Measurements from ENCODE around the gene RFC5.
A peak's percentile ranks its signal among the peaks of the same experiment; 100 is the strongest.
"Not testable (repeated sequence)": the region's sequence is repeated elsewhere in the genome, so short reads cannot be mapped to it uniquely, and the experiment has no call there.

RFC5 gene

DNA sequence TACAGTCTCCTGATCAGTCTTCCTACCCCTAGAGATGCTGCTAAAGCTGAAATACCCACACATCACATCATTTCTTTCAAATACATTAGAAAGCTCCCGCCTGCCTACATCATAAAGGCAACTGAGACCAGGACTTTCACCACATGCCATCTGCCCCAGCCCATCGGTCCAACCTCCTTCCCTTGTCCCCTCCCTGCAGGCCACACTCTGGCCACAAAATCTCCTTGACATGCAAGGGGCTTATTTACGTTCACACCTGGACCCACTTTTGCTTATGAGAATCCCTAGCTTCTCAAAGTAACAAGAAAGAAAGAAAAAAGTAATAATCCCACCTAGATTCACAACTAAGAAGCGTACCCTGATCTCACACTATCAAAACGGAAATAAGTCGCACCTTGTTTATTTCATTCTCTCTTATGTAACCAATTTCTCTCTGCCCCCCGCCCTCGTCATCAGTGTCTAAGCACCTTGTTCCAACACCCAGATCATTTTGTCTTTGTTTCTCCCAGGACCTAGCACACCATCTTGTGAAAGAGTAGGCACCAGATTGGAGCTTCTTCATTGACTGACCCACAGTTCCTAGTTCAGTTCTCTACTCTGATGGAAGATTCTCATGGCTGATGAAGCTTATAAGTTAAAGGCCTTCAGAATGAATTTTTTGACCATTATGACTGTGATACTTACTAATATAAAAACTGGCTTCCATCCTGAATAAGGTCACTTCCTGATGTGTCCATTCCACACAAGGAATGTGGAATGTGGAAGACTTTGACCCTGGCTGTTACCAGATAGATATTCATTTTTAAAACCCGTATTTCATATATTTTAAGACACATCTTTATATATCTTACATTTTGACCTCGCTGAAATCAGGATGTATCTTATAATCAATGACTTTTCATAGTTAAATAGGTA, 36.8 kb downstream of the RFC5 start:
- DNase-seq = no peak

DNA sequence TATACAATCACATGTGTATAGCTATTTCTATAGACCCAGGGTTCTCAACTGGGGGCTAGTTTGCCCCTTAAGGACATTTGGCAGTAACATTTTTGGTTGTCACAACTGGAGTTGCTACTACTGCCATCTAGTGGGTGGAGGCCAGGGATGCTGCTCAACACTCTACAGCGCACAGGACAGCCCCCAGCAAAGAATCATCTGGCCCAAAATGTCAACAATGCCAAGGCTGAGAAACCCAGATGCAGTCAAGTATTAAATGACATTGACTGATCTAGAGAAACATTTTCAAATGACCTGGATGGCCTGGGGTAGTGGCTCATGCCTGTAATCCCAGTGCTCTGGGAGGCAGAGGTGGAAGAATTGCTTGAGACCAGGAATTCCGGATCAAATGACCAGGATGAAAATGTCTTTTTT, 38.6 kb downstream of the RFC5 start:
- peak; percentile 89 for DNase-seq

DNA sequence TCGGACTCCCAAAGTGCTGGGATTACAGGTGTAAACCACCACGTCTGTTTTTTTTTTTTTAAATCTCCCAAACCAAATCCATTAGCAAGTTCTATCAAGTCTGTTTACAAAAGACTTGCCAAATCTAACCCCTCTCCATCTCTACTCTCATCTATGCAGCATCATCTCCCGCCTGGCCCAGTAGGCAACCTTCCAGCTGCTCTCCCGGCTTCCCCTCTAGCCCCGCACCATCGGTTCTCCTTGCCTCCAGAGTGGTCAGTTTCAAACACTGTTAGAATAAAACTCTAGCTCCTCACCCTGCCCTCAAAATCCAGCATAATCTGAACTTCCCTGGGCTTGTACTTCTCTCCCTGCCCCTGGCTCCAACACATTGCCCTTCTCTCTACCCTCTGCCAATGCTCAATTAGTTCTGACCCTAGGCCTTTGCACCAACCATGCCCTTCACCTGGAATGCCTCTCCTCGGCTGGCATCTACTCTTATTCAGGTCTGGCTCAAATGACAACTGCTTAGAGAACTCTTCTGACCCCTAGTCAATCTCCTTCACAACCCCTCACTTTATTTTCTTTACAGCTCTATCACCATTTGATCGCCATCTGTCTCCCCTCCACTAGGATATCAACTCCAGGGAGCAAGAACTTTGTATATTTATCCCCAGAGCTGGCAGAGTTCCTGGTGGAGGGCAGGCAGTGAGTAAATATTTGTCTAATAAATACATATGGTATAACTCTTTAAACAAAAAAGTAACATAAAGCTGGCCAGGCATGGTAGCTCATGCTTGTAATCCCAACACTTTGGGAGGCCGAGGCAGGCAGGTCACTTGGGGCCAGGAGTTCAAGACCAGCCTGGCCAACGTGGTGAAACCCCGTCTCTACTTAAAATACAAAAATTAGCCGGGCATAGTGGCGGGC, 39.6 kb downstream of the RFC5 start:
- DNase-seq = no peak

DNA sequence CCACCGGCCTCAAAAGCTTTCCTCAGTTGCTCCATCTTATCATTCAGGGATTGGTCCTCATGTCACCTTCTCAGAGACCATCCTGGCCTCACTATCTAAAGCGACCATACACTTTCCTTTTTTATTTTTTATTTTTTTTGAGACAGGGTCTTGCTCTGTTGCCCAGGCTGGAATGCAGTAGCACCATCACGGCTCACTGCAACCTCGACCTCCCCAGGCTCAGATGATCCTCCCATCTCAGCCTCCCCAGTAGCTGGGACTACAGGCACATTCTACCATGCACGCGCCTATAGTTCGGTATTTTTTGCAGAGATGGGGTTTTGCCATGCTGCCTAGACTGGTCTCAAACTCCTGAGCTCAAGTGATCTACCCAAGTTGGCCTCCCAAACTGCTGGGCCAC, 41.7 kb downstream of the RFC5 start:
- DNase-seq = no peak

DNA sequence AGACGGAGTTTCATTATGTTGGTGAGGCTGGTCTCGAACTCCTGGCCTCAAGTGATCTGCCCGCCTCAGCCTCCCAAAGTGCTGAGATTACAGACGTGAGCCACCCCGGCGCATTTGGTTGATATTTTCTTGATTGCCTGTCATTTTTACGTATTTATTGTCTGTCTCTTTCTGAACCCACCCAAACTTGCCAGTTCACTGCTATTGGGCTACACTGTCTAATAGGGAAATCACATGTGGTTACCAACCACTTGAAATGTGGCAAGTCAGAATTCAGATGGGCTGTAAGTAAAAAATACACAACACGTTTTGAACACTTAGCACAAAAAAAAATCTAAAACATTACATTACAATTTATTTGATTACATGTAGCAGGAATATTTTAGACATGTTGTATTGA, 42.4 kb downstream of the RFC5 start:
- DNase-seq = no peak

DNA sequence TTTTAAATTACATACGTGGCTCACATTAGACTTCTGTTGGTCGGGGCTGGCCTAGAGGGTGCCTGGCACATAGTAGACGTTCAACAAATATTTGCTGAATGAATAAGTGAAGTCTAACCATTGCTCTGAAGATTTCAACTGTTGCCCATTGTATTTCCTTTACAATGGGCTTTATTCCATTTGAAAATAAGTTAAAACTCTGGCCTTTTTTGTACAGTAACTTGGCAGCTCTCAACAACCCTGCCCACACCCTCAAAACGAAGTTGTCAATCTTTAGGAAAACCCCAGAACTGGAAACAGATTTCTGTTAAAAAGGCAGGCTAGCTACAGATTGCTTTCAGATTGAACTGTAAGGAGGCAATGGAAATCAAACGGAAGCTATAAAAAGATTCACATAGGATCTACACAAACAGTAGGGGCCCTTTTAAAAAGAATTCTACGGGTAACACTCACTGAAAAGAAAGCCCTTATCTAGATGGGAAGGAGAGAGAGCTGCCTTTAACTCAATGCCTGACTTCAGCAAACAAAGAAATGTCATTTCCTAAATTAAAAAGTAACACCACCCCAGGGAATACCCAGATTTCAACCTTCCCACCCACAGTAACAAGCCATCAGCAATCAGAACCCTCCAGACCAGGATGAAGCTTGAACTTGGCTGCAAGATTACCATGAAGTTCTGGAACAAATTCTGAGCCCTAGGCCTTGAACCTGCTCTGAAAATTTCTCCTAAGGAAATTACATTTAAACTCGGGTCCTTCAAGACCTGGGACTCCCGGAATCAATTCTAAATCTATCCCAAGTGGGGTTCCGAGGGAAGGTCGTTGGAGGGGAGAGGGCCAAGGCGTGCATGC, 43.1 kb downstream of the RFC5 start:
- peak; percentile 45 for DNase-seq

DNA sequence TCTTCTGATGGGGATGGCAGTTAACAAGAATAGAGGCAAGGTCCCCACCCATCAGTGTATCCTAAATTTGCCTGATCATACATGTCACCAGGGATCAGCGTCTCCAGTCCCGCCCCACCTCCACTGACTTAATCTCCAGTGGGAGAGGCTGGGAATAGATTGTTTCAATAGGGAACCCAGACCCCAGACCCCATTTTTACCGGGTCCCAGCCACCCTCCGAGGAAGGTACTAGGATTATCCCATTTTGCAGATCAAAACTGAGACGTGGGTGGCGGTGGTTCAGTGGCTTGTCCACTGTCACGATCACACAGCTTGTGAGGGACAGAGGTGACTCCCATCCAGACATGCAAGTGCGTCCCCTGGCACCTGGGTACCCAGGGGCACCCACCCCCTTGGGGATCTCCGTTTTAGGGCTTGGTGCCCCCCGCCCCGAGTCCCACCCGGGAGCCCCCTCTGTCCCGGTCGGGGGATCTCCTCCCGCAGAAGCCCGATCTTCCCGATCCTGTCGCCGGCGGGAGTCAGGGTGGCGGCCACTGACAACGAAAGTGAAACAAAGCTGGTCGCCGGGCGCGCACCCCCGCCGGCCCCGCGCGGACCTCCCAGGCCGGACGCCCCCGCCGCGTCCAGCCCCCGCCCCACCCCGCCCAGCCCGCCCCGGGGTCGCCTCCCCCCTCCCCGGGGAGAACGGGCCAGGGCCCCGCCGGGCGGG, 44.0 kb downstream of the RFC5 start:
- DNase-seq = peak; percentile 63

DNA sequence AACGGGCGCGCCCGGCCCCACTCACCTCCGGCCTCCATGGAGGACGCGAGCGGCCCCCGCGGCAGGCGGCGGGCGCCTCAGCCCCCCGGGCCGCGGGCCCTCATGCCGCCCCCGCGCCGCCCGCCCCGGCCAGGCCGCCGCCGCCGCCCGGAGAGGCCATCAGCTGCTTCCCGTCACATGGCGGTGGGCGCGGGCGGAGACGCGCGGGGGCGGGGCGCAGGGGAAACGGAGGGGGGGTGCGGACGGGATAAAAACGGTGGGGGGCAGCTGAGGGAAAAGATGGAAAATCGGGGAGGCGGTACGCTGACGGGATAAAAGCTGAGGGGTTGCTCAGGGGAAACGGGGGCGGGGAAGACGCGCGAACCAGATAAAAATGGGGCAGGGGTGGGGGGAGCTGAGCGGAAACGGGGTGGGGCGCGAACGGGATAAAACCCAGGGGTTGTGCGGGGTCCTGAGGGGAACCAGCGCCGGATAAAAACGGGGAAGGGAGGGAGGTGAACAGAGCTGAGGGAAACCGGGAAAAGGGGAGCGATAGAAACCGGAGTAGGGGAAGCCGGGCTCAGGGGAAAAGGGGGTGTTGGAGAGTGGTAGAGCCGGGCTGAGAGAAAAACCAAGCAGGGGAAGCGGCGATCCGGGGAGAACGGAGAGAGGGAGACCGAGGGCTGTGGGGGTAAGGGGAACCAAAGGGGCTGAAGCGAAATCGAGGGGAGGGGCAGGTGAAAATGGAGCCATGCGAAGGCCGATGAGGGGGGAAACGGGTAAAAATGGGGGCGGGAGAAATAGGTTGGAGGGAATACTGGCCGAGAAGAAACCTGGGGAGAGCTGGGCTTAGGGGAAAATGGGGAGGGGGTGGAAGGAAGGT, 44.7 kb downstream of the RFC5 start, which contains the start of gene WSB2:
WSB2 (minus strand) TSS at position 169 of the 862 bp plus-strand sequence; CDS start at position 38, 131 bp downstream.
- peak; percentile 62 for DNase-seq

DNA sequence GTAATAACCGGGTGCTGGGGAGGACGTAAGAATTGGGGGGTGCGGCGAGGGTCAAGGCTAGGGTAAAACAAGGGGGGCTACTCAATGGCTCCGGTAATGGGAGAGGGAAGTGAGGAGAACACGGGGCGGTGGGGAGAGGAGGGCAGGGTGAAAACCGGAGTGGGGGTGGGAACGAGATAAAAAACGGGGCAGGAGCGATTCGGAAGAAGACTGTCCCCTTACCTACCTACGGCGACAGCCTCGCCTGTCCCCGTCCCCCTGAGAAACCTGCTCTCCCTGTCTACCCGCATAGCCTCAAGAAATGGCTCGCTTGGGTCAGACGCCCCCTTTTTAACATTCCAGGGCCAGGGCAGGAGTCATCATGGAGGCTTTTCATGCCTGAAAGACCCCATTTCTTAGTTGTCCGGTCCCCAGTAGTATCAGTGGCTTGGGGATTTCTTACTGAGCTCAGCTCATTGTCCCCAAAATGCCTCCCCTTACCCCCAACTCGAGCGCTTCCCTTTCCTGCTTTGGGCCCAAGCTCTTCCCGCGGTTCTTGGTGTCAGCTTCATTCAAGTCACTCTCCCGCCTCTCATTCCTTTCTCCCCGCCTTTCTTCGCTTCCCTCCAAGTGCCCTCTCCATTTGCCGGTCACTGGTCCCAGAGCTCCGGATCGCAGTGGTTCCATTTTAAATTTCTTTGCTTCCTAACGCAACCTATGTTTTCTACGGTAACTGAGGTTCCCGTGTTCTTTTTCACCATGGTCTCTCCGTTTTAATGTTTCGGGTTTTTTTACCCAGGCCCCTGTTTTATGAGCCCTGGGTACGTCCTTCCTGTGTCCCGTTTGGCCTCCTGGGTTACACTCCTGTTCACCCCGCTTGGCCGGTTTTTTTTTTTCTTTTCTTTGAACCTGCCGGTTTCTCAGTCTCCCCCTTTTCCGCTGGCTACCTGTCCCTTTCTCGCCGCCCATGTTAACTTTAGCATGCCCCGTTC, 45.7 kb downstream of the RFC5 start:
- peak; percentile 60 for DNase-seq

DNA sequence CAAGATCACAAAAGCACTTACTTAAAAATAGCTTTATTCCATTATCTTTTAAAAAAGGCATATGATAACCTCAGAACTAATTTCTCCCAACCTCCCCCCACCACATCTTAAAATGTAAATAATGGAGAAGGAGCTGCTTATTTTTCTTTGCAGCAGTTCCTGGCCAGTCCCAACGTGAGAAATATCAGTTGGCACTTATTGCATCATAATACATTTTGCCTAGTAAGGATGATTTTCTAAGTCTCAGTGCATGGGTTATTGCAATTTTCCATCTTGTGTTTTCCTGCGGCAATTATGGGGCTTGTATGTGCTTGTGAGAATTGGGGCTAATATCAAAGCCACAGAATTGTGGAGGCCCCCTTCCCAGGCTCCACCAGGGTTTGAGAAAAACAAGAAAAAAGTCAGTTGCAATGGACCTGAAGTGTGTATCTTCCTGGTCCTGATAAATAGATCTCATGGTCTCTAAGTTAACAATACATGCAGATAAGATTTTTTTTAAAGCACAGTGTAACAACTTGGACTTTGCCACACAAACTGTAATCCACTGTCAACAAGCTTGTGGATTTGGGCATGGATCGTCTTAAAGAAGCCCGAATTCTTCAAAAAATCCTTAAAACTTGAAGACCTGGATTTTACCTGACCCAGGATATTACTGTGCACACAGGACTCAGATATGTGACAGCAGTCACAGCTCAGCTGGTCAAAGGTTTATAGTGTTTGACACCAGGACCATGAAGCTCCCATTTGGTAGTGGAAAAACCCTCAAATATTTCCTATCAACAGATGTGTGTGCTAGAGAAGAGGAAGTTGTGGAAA, 47.3 kb downstream of the RFC5 start:
- peak; percentile 66 for DNase-seq

DNA sequence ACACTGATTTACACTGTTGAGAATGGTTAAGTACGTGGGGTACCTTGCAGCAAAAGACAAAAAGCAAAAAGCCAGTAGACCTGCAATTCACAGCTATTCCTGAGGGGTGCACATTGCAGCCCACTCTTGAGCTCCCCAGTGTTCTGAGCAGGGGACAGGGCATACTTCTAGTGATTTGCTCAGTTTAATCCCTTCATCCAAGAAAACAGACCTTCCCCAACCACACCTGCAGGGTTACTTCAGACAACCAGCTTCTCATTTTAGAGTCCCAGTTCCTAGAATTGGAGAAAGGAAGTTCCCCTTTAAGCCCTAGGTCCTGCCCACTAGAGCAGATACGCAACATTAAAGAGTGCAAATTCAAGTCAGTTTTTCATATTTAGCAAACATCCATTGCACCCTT, 48.1 kb downstream of the RFC5 start:
- peak; percentile 79 for DNase-seq

DNA sequence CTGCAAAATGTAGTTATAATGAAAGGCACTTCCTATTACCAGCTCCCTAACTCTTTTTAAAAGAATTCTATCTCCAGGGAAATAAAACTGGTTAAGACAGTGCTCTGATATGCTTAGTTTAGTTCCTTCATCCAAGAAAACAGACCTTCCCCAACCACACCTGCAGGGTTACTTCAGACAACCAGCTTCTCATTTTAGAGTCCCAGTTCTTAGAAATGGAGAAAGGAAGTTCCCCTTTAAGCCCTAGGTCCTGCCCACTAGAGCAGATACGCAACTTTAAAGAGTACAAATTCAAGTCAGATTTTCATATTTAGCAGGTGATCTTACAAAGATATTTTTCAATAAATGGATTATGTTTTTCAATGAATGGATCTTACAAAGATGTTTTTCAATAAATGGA, 48.9 kb downstream of the RFC5 start:
- peak; percentile 70 for DNase-seq

DNA sequence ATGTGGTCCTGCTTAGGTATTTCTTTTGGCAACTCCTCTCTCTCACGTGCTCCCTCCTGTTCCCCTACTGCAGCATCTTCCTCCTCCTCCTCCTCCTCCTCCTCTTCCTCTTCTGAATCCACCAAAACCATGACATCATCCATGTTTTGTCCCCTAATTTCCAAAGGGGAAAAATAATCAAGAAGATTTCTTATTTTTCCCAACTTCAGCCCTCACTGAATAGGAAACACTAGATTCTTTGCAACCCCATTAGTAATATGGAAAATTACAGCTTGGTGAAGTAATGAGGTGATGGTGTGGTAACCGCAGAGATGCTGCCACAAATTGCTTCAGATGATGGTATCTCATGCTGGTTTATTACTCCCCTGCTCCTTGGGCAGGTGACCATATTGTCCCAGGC, 51.9 kb downstream of the RFC5 start:
- DNase-seq = no peak

DNA sequence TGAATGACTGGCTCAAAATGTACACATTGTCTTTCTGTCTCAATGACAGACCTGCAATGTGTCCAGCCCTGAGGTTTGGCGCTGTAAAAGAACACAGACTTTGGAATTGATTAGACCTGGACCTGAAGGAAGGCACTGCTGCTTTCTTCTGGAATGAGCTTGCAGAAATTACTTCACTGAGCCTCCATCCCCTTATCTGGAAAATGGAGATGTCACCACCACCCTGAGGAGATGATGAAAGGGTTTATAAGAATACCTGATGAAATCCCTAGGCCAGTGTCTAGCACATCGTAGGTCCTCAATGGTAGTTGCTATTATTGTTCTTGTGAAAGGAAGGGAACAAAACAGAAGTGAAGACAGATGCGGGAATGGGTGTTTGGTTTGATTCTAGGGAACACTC, 54.1 kb downstream of the RFC5 start:
- no peak for DNase-seq

DNA sequence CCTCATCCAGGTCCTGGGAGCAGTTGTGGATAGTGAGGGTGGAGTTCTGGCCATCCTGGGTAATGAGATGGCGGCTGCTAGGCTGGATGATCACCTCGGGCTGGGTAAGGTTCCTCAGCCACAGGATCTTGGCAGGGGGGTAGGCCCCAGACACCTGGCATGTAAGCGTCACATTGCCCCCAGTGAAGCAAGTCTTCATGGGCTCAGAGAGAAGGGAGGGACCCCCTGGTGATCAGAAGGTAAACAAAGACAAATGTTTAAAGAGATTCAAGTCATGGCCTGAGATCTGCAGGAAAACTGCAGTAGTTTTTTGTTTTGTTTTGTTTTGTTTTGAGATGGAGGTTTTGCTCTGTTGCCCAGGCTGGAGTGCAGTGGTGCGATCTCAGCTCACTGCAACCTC, 57.3 kb downstream of the RFC5 start:
- no peak for DNase-seq

DNA sequence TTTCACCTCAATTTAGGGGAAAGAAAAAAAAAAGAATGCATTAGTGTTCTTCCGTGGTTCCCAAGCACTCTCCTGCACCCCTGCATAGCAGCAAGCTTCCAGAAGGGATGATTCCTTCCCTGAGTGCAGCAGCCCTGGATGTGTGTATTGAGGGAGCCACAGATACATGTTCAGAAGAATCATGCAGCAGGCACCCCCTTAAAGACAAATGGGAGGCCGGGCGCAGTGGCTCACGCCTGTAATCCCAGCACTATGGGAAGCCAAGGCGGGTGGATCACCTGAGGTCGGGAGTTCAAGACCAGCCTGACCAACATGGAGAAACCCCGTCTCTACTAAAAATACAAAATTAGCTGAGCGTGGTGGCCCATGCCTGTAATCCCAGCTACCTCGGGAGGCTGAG, 65.0 kb downstream of the RFC5 start:
- DNase-seq = not testable (repeated sequence)
